Measurements from ENCODE around the gene ZKSCAN8.

Gene ZKSCAN8

GRCh38 chr6:28139860-28140543 is 1.7 kb upstream of the ZKSCAN8 start:
- no peak for DNase-seq (ENCODE audit: low spot score)

GRCh38 chr6:28140616-28141015 is 1.1 kb upstream of the ZKSCAN8 start:
- DNase-seq (ENCODE audit: low spot score), result no peak

GRCh38 chr6:28142446-28142845 is 763 bp downstream of the ZKSCAN8 start:
- DNase-seq (ENCODE audit: low spot score), result no peak

GRCh38 chr6:28145231-28145630 is 3.5 kb downstream of the ZKSCAN8 start:
- no peak for DNase-seq (ENCODE audit: low spot score)

- DNase-seq (ENCODE audit: low spot score), result no peak
Measured at GRCh38 chr6:28152531-28152930, 10.8 kb downstream of the ZKSCAN8 start.

- DNase-seq (ENCODE audit: low spot score), result no peak
Measured at GRCh38 chr6:28153546-28153945, 11.9 kb downstream of the ZKSCAN8 start.

- no peak for DNase-seq (ENCODE audit: low spot score)
Measured at GRCh38 chr6:28154357-28154756, 12.7 kb downstream of the ZKSCAN8 start.

GRCh38 chr6:28158318-28158717 is 16.6 kb downstream of the ZKSCAN8 start:
- no peak for DNase-seq (ENCODE audit: low spot score)

- DNase-seq (ENCODE audit: low spot score), result no peak
Measured at GRCh38 chr6:28159029-28159607, 17.4 kb downstream of the ZKSCAN8 start.

- no peak for DNase-seq (ENCODE audit: low spot score)
Measured at GRCh38 chr6:28160233-28160632, 18.6 kb downstream of the ZKSCAN8 start.

- DNase-seq (ENCODE audit: low spot score), result peak; percentile 7
Measured at GRCh38 chr6:28161410-28162079, 19.9 kb downstream of the ZKSCAN8 start.

- no peak for DNase-seq (ENCODE audit: low spot score)
Measured at GRCh38 chr6:28165563-28165962, 23.9 kb downstream of the ZKSCAN8 start.

GRCh38 chr6:28167068-28167467 is 25.4 kb downstream of the ZKSCAN8 start:
- no peak for DNase-seq (ENCODE audit: low spot score)

- DNase-seq (ENCODE audit: low spot score), result no peak
Measured at GRCh38 chr6:28167926-28168325, 26.2 kb downstream of the ZKSCAN8 start.

- no peak for DNase-seq (ENCODE audit: low spot score)
Measured at GRCh38 chr6:28171271-28171670, 29.6 kb downstream of the ZKSCAN8 start.

GRCh38 chr6:28172006-28172405 is 30.3 kb downstream of the ZKSCAN8 start:
- DNase-seq (ENCODE audit: low spot score), result no peak

- DNase-seq (ENCODE audit: low spot score), result no peak
Measured at GRCh38 chr6:28176373-28176772, 34.7 kb downstream of the ZKSCAN8 start.

- DNase-seq (ENCODE audit: low spot score), result no peak
Measured at GRCh38 chr6:28182255-28182654, 40.6 kb downstream of the ZKSCAN8 start.

GRCh38 chr6:28188111-28188979 is 46.7 kb downstream of the ZKSCAN8 start:
- no peak for DNase-seq (ENCODE audit: low spot score)

GRCh38 chr6:28200020-28200419 is 58.3 kb downstream of the ZKSCAN8 start:
- DNase-seq (ENCODE audit: low spot score), result no peak

GRCh38 chr6:28203201-28203600 is 61.5 kb downstream of the ZKSCAN8 start:
- no peak for DNase-seq (ENCODE audit: low spot score)

GRCh38 chr6:28205879-28206278 is 64.2 kb downstream of the ZKSCAN8 start:
- no peak for DNase-seq (ENCODE audit: low spot score)

- DNase-seq (ENCODE audit: low spot score), result no peak
Measured at GRCh38 chr6:28206527-28206926, 64.8 kb downstream of the ZKSCAN8 start.

All from HuH-7.5 (cell line).